GM10266 (cell line): ENCODE measurements around the gene DPEP1.

Experiments
- DNase-seq: peaks from one replicate; pipeline ENCODE4 v3.0.0; 2012; ENCODE audit errors: extremely low spot score
- CTCF ChIP-seq: IDR thresholded peaks from 2 replicates; pipeline ENCODE4 v1.5.1; 2012; ENCODE audit warnings: mild to moderate bottlenecking, low read depth; ENCODE audit not compliant: control insufficient read depth, insufficient read depth; ENCODE audit errors: missing control alignments

DPEP1 gene

GRCh38 chr16:89613231-89613953, at the start of gene DPEP1:
DPEP1 (plus strand) TSS chr16:89613642; CDS start chr16:89630411, 16,769 bp downstream.
- DNase-seq, result no peak
- TF ChIP-seq CTCF, result no peak

GRCh38 chr16:89564476-89565255, 48.8 kb upstream of the DPEP1 start:
- DNase-seq, result no peak
- no peak for TF ChIP-seq CTCF

- no peak for TF ChIP-seq CTCF
- no peak for DNase-seq
Measured at GRCh38 chr16:89565256-89565505, 48.3 kb upstream of the DPEP1 start.

- no peak for DNase-seq
- peak; percentile 71 for TF ChIP-seq CTCF
Measured at GRCh38 chr16:89565506-89566372, 47.7 kb upstream of the DPEP1 start.

GRCh38 chr16:89567656-89568594, 45.5 kb upstream of the DPEP1 start:
- TF ChIP-seq CTCF, result no peak
- DNase-seq, result no peak

- no peak for DNase-seq
- no peak for TF ChIP-seq CTCF
Measured at GRCh38 chr16:89569506-89570341, 43.7 kb upstream of the DPEP1 start.
